ENCODE measurements around the gene USH2A. TPM values are rescaled to one million over a fixed set of nuclear protein-coding genes. Genes with fewer than 3 reads are reported as not detected.

Gene USH2A
- total RNA-seq, 1 experiment from 2014 or later, result not detected

GRCh38 chr1:216387782-216388181 lies 35.5 kb downstream of the USH2A start (continued):
- TF ChIP-seq TCF7L2 (IDR thresholded peaks at IDR 0.05; ENCODE audit: borderline replicate concordance, extremely low read depth, insufficient read depth, insufficient read length) (no peak), ELF1 (IDR thresholded peaks at IDR 0.05; ENCODE audit: borderline replicate concordance, low read depth) (no peak), SP1 (IDR thresholded peaks at IDR 0.05; ENCODE audit: low read depth) (no peak), RAD21 (IDR thresholded peaks at IDR 0.05; ENCODE audit: low read depth) (no peak)
- TF ChIP-seq, protein P1, sequence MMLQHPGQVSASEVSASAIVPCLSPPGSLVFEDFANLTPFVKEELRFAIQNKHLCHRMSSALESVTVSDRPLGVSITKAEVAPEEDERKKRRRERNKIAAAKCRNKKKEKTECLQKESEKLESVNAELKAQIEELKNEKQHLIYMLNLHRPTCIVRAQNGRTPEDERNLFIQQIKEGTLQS (IDR thresholded peaks at IDR 0.05), result no peak

- Histone ChIP-seq H3K36me3 (ENCODE audit: control insufficient read depth in 1 of 2, insufficient read depth in 2 of 2, low read length in 2 of 2) (no peaks in the 10 kb centered on the region), H3K4me3 (replicated peaks in 1 of 2; ENCODE audit: low read depth in 1 of 2, low read length in 2 of 2) (no peak overlapping the region), H3K79me2 (ENCODE audit: insufficient read depth, low read length) (no peaks in the 10 kb centered on the region), H3K27ac (ENCODE audit: low read depth, low read length) (no peak overlapping the region), H4K20me1 (ENCODE audit: insufficient read depth) (no peaks in the 10 kb centered on the region), H2AFZ (ENCODE audit: low read depth, low read length, poor library complexity, severe bottlenecking) (no peak overlapping the region), H3K4me2 (ENCODE audit: low read length) (no peak overlapping the region), H3K9me3 (ENCODE audit: control insufficient read depth in 1 of 2, insufficient read depth in 1 of 2, low read depth in 1 of 2, low read length in 2 of 2) (no peaks in the 10 kb centered on the region; a peak in 1 of 4 replicates), H3K9ac (ENCODE audit: low read length) (no peak overlapping the region), H3K9me2 (ENCODE audit: insufficient read depth) (no peaks in the 10 kb centered on the region), H3K27me3 (ENCODE audit: insufficient read depth, low read length) (no peaks in the 10 kb centered on the region), H3K4me1 (ENCODE audit: control insufficient read depth in 1 of 2, insufficient read depth in 2 of 2, low read length in 2 of 2) (no peaks in the 10 kb centered on the region)
- no TSS peak for BruUV-seq (replicated peaks)
- no peak for ATAC-seq
- intact Hi-C loops (cut with micrococcal nuclease), result no loop called here
- ChIA-PET RAD21 (ENCODE audit: low non-redundant PET in 1 of 2, low total read pairs in 2 of 2, uncharacterized antibody in 2 of 2, unreplicated experiment in 2 of 2) (no interaction called here), CTCF (no interaction called here), POLR2A (no interaction called here)
- no peak for DNase-seq (ENCODE audit: low read depth, low spot score)
- TF ChIP-seq FOSL1 (IDR thresholded peaks at IDR 0.05; ENCODE audit: low read depth) (no peak), POLR2A (IDR thresholded peaks at IDR 0.05; ENCODE audit: borderline replicate concordance, extremely low read depth, insufficient read depth, insufficient read length) (no peak), POLR2AphosphoS5 (IDR thresholded peaks at IDR 0.05; ENCODE audit: low read depth, low read length) (no peak), JUND (IDR thresholded peaks at IDR 0.05) (no peak), EZH2phosphoT487 (IDR thresholded peaks at IDR 0.05; ENCODE audit: borderline replicate concordance) (no peak), TCF7L2 (IDR thresholded peaks at IDR 0.05; ENCODE audit: borderline replicate concordance, extremely low read depth, insufficient read depth, insufficient read length) (no peak), CEBPB (IDR thresholded peaks at IDR 0.05; ENCODE audit: low read depth) (no peak), CBX3 (IDR thresholded peaks at IDR 0.05; ENCODE audit: low read depth) (no peak), ZFX (IDR thresholded peaks at IDR 0.05) (no peak), ZNF274 (IDR thresholded peaks at IDR 0.05; ENCODE audit: low read depth, low read length) (no peak)
- TF ChIP-seq, protein P2, sequence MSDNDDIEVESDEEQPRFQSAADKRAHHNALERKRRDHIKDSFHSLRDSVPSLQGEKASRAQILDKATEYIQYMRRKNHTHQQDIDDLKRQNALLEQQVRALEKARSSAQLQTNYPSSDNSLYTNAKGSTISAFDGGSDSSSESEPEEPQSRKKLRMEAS (IDR thresholded peaks at IDR 0.05), result no peak
- TF ChIP-seq, protein P1 (IDR thresholded peaks at IDR 0.05), result no peak
These were observed 43.8 kb downstream of the USH2A start for GRCh38 chr1:216379441-216379840.

Measured in HCT116 (cell line).